HT1080 (cell line): ENCODE data around the gene PLA2G2F. TPM values are rescaled to one million over a fixed set of nuclear protein-coding genes. Genes with fewer than 3 reads are reported as not detected.

Experiments used
- DNase-seq: peaks from one replicate; pipeline ENCODE4 v3.0.0-alpha.2; 2015; ENCODE audit warnings: low read depth
- total RNA-seq: library from RNA; depleted of rRNA; stranded (reverse); fragments of >200 nt; shearing (Covaris generic); gene quantifications from 2 replicates; pipeline ENCODE4 v1.2.3, GENCODE V29; 2014; rRNA removed

Gene PLA2G2F
- total RNA-seq, 1 experiment from 2014 or later: not detected

GRCh38 chr1:20188455-20188817, 49.3 kb downstream of the PLA2G2F start:
- DNase-seq: no peak

DNA sequence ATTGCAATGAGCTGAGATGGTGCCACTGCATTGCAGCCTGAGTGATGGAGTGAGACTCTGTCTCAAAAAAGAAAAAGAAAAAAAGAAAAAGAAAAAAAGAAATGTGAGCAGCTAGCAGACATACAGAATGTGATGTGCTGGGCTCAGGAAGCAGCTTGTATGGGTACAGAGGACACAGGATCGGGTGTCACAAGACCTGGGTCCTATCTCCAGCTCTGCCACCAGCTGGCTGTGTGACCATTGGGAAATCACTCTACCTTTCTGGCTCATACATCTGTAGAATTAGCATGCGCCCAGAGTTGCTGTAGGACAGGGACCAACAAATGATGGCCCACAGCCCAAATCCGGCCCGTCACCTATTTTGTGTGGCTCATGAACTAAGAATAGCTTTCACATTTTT, 50.5 kb downstream of the PLA2G2F start:
- DNase-seq: no peak

GRCh38 chr1:20190256-20191160, 51.4 kb downstream of the PLA2G2F start:
- DNase-seq: no peak

- no peak for DNase-seq
Measured at GRCh38 chr1:20191266-20191825, 52.2 kb downstream of the PLA2G2F start.

DNA sequence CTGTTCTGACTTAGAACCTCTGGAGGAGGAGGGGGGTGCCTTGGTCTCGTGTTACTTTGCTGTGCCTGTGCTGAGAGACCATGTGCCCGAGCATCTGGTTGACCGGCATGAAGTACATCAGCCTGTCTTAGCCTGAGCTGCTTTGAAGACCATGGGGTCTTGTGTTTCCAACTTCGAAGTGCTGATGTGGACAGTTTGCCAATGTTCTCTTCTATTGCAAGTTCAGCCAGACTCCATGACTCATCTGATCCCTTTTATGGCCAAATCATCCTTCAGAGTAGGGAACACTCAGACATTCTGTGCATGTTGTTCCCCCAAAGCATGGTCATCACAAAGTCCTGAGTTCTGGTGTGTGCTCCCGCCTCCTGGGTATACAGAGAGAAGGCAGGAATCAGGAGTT, 53.2 kb downstream of the PLA2G2F start:
- no peak for DNase-seq

DNA sequence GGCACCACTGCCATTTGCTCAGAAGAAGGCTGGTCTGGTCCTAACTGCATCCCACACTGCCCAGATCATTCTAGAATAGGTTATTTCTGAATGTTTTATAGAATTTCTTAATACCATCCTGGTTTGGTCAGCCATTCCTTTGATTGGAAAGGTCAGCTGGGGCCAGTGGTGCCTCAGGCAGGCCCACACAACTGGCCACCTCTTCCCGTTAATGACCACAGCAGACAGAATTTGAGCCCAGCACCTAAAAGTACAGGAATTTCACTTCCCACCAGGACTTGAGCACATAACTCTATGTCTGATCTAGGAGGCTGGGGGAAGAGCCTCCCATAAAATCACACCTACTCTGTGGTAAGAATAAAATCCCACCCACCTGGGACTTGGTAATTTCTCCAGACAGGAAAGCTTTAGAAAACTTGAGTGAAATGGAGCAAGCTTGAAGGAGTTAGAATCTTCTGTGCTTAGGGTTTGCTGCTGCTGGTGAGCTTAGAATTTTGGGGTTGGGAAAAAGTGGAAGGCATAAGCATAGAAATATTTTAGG, 53.8 kb downstream of the PLA2G2F start:
- no peak for DNase-seq

- no peak for DNase-seq
Measured at GRCh38 chr1:20194224-20194623, 55.1 kb downstream of the PLA2G2F start.

DNA sequence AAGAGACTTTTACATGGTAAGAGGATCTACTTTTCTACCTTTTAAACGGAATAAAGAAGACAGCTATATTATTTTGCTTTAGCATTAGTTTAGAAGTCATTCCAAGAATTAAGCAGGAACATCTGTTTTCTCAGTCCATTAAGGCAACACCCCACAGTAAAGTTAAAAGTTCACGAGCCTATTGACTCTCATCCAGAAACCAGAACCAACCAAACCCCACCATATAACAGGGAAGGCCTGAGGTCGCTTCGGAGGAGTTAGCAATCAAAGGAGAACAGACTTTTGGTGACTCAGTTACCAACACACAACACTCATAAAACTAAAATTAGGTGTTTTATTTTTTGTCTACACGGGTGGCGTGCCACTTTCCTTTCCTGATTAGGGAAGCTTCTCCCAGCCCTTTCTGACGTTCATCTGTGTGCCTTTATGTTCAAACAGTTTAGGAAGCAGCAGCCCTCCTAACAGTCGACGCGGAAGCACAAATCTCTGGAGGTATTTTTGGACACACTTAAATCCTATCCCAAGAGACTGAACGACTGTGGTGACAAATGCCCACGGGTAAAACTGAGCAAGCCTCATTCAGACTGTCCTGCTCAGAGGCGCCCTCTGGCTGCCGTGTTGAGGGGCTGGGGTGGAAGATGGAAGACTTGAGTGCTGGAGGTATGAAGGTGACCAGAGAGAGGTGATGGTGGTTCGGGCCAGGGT, 55.8 kb downstream of the PLA2G2F start:
- DNase-seq: peak; percentile 36

GRCh38 chr1:20195462-20195780, 56.3 kb downstream of the PLA2G2F start:
- no peak for DNase-seq

GRCh38 chr1:20197329-20197791, 58.2 kb downstream of the PLA2G2F start:
- no peak for DNase-seq

GRCh38 chr1:20198296-20198695, 59.2 kb downstream of the PLA2G2F start:
- no peak for DNase-seq

DNA sequence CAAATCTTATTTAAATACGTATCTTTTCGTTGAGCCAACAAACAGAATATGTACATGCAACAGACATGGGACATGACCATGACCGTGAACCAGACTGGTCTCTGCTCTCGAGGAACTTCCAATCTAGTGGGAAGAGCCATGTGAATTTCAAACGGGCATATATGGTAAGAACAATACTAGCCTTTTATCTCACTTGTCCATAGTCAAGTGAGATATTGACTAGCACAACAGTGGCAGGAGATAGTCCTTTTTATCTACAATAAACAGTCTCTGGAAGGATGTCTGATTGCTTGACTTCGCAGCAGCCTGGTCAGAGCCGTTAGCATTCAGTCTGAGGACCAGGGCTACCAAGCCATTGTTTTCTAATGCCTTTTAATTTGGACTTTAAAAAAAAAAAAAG, 59.8 kb downstream of the PLA2G2F start:
- DNase-seq: no peak

- DNase-seq: no peak
Measured at GRCh38 chr1:20199403-20199802, 60.3 kb downstream of the PLA2G2F start.

DNA sequence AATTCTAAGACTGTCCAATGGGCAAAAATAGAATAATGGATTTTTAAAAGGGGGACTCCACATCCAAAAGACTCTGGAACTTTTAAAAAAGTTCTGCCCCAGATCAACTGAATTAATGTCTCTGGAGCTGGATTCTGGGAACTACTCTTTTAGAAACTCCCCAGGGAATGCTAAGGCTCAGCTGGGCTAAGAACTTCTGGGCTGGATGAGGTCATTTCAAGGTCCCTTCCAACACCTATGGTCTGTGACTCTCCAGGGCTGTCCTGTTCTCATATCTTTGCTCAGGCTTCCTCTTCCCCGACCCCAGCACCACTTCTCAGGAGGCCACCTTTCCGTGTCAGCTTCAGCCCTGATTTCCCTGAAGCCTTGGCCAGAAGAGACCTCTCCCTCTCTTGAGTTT, 60.7 kb downstream of the PLA2G2F start:
- no peak for DNase-seq

Other genes starting within 250 kb of the PLA2G2F start
- not detected in 2 replicates for gene PLA2G2E, start 215.7 kb upstream of the PLA2G2F start, total RNA-seq
- gene PLA2G2A, start 159.7 kb upstream of the PLA2G2F start, total RNA-seq: not detected in 2 replicates
- gene PLA2G5, start 69.1 kb upstream of the PLA2G2F start, total RNA-seq: not detected in 2 replicates
- gene PLA2G2D, start 19.8 kb upstream of the PLA2G2F start, total RNA-seq: not detected in 2 replicates
- gene UBXN10, start 46.8 kb downstream of the PLA2G2F start, total RNA-seq: not detected in 2 replicates
- not detected in 2 replicates for gene PLA2G2C, start 47.2 kb downstream of the PLA2G2F start, total RNA-seq
- not detected in 2 replicates for gene VWA5B1, start 151.6 kb downstream of the PLA2G2F start, total RNA-seq